Colonic mucosa (tissue), 4 donors: ENCODE results near the gene TNRC6A. TPM values are rescaled to one million over a fixed set of nuclear protein-coding genes. Genes with fewer than 3 reads are reported as not detected.

ENCODE experiments used
- DNase-seq: peaks from one replicate; pipeline ENCODE4 v3.0.0-alpha.2; 2020
- H3K27ac ChIP-seq: fragments of 200-600 bp; one replicate; pipeline ENCODE4 v1.8.0; 2021
- H3K27me3 ChIP-seq: fragments of 200-600 bp; one replicate; pipeline ENCODE4 v1.8.0; 2021
- H3K36me3 ChIP-seq: fragments of 200-600 bp; one replicate; pipeline ENCODE4 v1.8.0; 2021
- H3K4me1 ChIP-seq: fragments of 200-600 bp; one replicate; pipeline ENCODE4 v1.8.0; 2021; ENCODE audit warnings: mild to moderate bottlenecking
- H3K4me3 ChIP-seq: fragments of 200-600 bp; one replicate; pipeline ENCODE4 v1.8.0; 2021
- H3K9ac ChIP-seq, 2 donors: one replicate each; pipeline ENCODE4 v1.7.0; 2013; ENCODE audit warnings: control low read depth in 2 of 2, low read depth in 2 of 2, low read length in 2 of 2
- H3K9me3 ChIP-seq: fragments of 200-600 bp; one replicate; pipeline ENCODE4 v1.8.0; 2021
- intact Hi-C: fragments of 100-400 bp; cut with DNase I; formaldehyde crosslinking; loops from one replicate; pipeline ENCODE4 v1.14.1; 2022
- total RNA-seq, 2 donors: library from RNA; stranded (reverse); fragmentation: NEBNext Ultra II Directional in 1 of 2; extraction: Animal tissue kit (Norgen Biotek cat#: 25700) in 1 of 2; gene quantifications; one replicate each; pipeline ENCODE4 v1.2.1, GENCODE V29; 2021
- TF ChIP-seq, protein P1 (sequence below): fragments of 200-600 bp; IDR thresholded peaks from one replicate; pipeline ENCODE4 v1.8.0; 2022; ENCODE audit warnings: antibody characterized with exemption, mild to moderate bottlenecking
- donor health status: healthy.
- donor health status: DM: no; HTN: no; CAD: no.
- donor health status: DM: no; HTN: no; CAD: no.

TNRC6A gene
- total RNA-seq, 2 donors from 2014 or later, result 32.8 to 33.2 TPM

DNA sequence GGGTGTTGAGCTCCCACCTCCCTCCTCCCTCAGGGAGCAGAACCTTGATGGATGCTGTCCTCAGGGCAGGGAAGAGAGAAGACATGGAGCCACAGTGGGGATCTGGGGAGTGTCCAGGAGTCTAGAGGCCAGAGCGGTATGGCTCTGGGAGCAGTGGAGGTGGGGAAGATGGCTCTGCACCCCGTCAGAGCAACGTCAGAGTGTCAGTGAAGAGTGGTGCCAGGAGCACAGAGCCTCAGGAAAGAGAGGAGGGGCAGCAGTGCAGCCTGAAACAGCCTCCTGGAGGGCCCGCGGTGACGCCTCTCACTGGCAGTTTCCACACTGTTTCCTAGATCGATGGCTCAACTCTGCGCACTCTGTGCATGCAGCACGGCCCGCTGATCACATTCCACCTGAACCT lies 93.1 kb downstream of the TNRC6A start:
- no peak overlapping the region for H3K27ac ChIP-seq
- no peaks in the 10 kb centered on the region for H3K9me3 ChIP-seq
- peaks cover 13% of the 10 kb centered on the region for H3K36me3 ChIP-seq
- no peak for DNase-seq
- no peaks in the 10 kb centered on the region for H3K4me1 ChIP-seq
- intact Hi-C loops, result no loop called here
- no peak overlapping the region for H3K4me3 ChIP-seq
- TF ChIP-seq, protein P1, sequence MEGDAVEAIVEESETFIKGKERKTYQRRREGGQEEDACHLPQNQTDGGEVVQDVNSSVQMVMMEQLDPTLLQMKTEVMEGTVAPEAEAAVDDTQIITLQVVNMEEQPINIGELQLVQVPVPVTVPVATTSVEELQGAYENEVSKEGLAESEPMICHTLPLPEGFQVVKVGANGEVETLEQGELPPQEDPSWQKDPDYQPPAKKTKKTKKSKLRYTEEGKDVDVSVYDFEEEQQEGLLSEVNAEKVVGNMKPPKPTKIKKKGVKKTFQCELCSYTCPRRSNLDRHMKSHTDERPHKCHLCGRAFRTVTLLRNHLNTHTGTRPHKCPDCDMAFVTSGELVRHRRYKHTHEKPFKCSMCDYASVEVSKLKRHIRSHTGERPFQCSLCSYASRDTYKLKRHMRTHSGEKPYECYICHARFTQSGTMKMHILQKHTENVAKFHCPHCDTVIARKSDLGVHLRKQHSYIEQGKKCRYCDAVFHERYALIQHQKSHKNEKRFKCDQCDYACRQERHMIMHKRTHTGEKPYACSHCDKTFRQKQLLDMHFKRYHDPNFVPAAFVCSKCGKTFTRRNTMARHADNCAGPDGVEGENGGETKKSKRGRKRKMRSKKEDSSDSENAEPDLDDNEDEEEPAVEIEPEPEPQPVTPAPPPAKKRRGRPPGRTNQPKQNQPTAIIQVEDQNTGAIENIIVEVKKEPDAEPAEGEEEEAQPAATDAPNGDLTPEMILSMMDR, result no peak
- H3K27me3 ChIP-seq, result no peaks in the 10 kb centered on the region
- H3K9ac ChIP-seq, result no peak overlapping the region

DNA sequence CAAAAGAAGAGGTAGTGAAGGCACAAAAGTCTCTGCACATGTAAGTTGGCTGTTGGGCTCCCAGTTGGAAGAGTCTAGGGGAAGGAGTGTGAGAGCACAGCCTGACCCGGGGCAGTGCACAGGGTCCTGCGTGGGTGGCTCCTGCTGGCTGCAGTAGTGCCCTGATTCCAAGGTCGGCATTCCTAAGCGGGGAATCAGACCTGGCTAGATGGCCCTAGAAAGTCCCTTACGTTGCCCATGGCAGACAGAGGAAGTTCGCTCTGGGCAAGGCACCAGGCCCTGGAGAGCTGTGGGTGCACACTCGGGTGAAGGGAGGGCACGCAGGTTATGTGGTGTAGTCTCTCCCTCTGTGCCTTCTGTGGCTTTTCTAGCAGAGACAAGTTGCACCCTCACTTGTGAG lies 93.5 kb downstream of the TNRC6A start:
- Histone ChIP-seq H3K9me3 (no peaks in the 10 kb centered on the region), H3K9ac (no peak overlapping the region), H3K27me3 (no peaks in the 10 kb centered on the region), H3K36me3 (peaks cover 13% of the 10 kb centered on the region), H3K4me1 (no peaks in the 10 kb centered on the region), H3K27ac (no peak overlapping the region), H3K4me3 (no peak overlapping the region)
- DNase-seq, result no peak
- intact Hi-C loops, result no loop called here
- TF ChIP-seq, protein P1, result no peak

GRCh38 chr16:24825696-24826095 lies 96.2 kb downstream of the TNRC6A start:
- Histone ChIP-seq H3K27ac (no peak overlapping the region), H3K36me3 (peaks cover 13% of the 10 kb centered on the region), H3K27me3 (no peaks in the 10 kb centered on the region), H3K9ac (no peak overlapping the region), H3K4me3 (no peak overlapping the region), H3K4me1 (no peaks in the 10 kb centered on the region), H3K9me3 (no peaks in the 10 kb centered on the region)
- intact Hi-C loops, result no loop called here
- no peak for DNase-seq
- TF ChIP-seq, protein P1, result no peak

GRCh38 chr16:24826096-24826690 lies 96.7 kb downstream of the TNRC6A start:
- no peak for DNase-seq
- Histone ChIP-seq H3K9me3 (no peaks in the 10 kb centered on the region), H3K4me3 (no peak overlapping the region), H3K9ac (no peak overlapping the region), H3K36me3 (peaks cover 10% of the 10 kb centered on the region), H3K27ac (no peak overlapping the region), H3K27me3 (no peaks in the 10 kb centered on the region), H3K4me1 (no peaks in the 10 kb centered on the region)
- TF ChIP-seq, protein P1, result no peak
- intact Hi-C loops, result no loop called here

DNA sequence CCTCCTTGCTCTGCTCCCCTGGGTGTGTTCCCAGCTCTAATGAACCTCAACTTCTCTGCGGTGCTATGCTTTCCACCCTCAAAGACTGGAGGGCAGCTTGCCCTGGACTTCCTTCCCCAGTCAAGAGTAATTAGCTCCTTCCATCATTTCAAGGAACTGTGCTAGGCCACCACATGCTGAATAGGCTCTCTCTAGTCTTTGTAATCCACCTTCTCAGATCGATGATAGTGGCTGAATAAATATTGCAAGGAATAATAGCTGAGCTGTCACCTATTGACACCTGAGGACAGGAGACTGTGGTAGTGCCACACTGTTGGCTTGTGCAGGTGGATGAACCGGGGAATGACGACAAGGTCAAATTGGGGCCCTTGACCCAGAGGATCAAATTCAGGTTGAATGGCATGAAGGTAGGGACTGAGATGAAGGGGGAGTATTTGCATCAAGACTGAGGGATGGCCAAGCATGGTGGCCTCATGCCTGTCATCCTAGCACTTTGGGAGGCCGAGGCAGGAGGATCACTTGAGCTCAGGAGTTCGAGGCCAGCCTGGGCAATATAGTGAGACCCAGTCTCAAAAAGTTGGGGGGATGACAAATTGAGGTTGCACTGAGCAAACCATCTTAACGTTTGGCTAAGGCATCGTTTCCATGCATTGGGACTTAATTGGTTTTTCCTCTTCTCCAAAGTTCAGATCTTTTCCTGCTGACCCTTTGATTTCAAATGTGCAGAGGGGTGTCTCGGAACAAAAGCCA lies 97.5 kb downstream of the TNRC6A start:
- Histone ChIP-seq H3K36me3 (peaks cover 7% of the 10 kb centered on the region), H3K27ac (no peak overlapping the region), H3K4me3 (no peak overlapping the region), H3K9ac (no peak overlapping the region), H3K27me3 (no peaks in the 10 kb centered on the region), H3K4me1 (no peaks in the 10 kb centered on the region), H3K9me3 (no peaks in the 10 kb centered on the region)
- intact Hi-C loops, result no loop called here
- DNase-seq, result no peak
- TF ChIP-seq, protein P1, result no peak
